Measurements from ENCODE around the gene LCP1. TPM values are rescaled to one million over a fixed set of nuclear protein-coding genes. Genes with fewer than 3 reads are reported as not detected.

Gene LCP1
- total and polyA plus RNA-seq, 2 donors from 2014 or later = 5.6 to 73.5 TPM

DNA sequence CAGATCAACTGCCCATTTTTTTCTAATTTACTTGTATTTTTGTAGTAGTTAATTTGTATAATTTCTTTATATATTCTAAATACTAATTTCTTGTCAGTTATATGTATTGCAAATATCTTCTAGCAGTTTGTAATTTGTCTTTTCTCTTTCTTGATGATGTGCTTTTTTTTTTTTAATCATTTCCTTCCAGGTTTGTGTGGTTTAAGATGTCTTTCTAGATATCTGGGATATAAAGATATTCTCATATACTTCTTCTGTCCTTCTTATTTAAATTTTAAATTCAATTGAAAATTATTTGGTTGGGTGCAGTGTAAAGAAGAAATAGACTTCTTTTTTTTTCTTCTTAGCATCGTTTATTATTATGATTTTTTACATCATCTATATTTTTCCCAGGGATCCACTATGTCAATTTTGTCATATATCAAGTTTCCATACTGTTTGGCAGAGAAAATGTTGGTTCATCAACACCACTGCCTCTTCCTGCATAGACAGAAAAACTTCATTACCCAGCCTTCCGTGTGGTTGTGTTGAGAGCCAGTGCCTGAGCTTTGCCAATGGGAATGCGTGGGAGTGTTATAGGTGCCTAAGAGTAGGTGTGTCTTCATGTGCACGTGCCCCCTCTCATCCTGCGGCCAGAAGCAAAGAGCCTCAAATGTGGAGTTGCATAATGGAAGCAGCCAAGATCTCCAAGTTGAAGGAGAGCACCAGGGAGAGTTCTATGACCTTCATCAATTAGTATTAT, 93.0 kb downstream of the LCP1 start:
- DNase-seq (no peak), FAIRE-seq (no peak)
- no peaks in the 10 kb centered on the region for H3K27me3 ChIP-seq (ENCODE audit: control insufficient read depth, insufficient read depth, low read length)
- no peak overlapping the region for H3K27ac ChIP-seq (ENCODE audit: low read depth in 2 of 2, low read length in 2 of 2)
- no peak overlapping the region for H3K9ac ChIP-seq (ENCODE audit: low read length in 3 of 3)
- H3K4me1 ChIP-seq (ENCODE audit: control insufficient read depth in 2 of 3, insufficient read depth in 2 of 3, low read depth in 1 of 3, low read length in 3 of 3) = no peaks in the 10 kb centered on the region
- H3K36me3 ChIP-seq (ENCODE audit: control insufficient read depth in 2 of 3, insufficient read depth in 3 of 3, low read length in 3 of 3) = no peaks in the 10 kb centered on the region
- TF ChIP-seq, protein P1, sequence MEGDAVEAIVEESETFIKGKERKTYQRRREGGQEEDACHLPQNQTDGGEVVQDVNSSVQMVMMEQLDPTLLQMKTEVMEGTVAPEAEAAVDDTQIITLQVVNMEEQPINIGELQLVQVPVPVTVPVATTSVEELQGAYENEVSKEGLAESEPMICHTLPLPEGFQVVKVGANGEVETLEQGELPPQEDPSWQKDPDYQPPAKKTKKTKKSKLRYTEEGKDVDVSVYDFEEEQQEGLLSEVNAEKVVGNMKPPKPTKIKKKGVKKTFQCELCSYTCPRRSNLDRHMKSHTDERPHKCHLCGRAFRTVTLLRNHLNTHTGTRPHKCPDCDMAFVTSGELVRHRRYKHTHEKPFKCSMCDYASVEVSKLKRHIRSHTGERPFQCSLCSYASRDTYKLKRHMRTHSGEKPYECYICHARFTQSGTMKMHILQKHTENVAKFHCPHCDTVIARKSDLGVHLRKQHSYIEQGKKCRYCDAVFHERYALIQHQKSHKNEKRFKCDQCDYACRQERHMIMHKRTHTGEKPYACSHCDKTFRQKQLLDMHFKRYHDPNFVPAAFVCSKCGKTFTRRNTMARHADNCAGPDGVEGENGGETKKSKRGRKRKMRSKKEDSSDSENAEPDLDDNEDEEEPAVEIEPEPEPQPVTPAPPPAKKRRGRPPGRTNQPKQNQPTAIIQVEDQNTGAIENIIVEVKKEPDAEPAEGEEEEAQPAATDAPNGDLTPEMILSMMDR (IDR thresholded peaks at IDR 0.05; ENCODE audit: borderline replicate concordance, extremely low read depth, insufficient read depth) = no peak
- intact Hi-C loops (cut with DNase I) = no loop called here
- no peak overlapping the region for H3K4me3 ChIP-seq (ENCODE audit: low read length in 3 of 3)
- no peaks in the 10 kb centered on the region for H3K9me3 ChIP-seq (ENCODE audit: control insufficient read depth in 2 of 3, insufficient read depth in 1 of 3, low read length in 3 of 3)

DNA sequence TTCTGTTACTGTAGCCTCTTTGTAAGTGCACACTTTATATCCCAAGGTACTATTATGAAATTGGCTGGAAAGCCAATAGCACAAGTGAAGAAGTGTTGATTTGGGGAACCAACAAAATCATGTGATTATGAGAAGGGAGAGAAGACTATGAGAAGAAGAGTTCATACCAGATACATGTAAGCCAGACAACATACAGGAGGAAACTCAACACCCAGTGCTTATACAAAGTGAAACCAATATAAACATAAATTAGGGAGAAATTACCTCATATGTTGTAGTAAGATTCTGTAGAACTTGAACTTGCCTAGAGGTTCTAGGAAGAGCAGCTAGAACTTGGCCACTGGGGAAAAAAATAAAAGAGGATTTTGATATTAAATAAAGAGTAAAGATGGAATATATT, 94.5 kb downstream of the LCP1 start:
- no peak for FAIRE-seq
- TF ChIP-seq, protein P1 (IDR thresholded peaks at IDR 0.05; ENCODE audit: borderline replicate concordance, extremely low read depth, insufficient read depth) = no peak

DNA sequence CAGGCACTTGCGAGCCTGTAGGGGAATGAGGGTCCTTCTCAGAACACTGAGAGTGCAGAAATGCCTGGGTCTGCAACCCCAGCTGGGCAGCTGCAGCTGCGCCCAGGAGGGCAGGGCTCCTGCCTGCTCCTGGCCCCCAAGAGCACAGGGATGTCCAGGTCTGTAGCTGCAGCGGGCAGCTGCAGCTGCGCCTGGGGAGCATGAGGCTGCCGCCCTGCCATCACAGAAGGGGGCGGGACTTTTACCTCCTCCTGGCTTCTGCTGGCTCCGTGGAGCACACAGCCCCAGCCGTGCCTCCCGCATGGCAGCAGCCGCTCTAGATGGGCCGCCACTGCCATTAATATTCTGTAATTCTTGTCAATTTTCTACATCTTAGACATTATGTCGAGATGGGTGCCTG, 95.0 kb downstream of the LCP1 start:
- H3K4me3 ChIP-seq (ENCODE audit: low read length in 3 of 3) = no peak overlapping the region
- H3K36me3 ChIP-seq (ENCODE audit: control insufficient read depth in 2 of 3, insufficient read depth in 3 of 3, low read length in 3 of 3) = no peaks in the 10 kb centered on the region
- TF ChIP-seq, protein P1 (IDR thresholded peaks at IDR 0.05; ENCODE audit: borderline replicate concordance, extremely low read depth, insufficient read depth) = no peak
- DNase-seq (no peak), FAIRE-seq (no peak)
- intact Hi-C loops (cut with DNase I) = no loop called here
- no peak overlapping the region for H3K27ac ChIP-seq (ENCODE audit: low read depth in 2 of 2, low read length in 2 of 2)
- H3K9me3 ChIP-seq (ENCODE audit: control insufficient read depth in 2 of 3, insufficient read depth in 1 of 3, low read length in 3 of 3) = no peaks in the 10 kb centered on the region
- H3K27me3 ChIP-seq (ENCODE audit: control insufficient read depth, insufficient read depth, low read length) = no peaks in the 10 kb centered on the region
- no peaks in the 10 kb centered on the region for H3K4me1 ChIP-seq (ENCODE audit: control insufficient read depth in 2 of 3, insufficient read depth in 2 of 3, low read depth in 1 of 3, low read length in 3 of 3)
- H3K9ac ChIP-seq (ENCODE audit: low read length in 3 of 3) = no peak overlapping the region

More for the DNA sequence above, 94.5 kb downstream of the LCP1 start:
- Histone ChIP-seq H3K36me3 (ENCODE audit: control insufficient read depth in 2 of 3, insufficient read depth in 3 of 3, low read length in 3 of 3) (no peaks in the 10 kb centered on the region), H3K9ac (ENCODE audit: low read length in 3 of 3) (no peak overlapping the region), H3K27ac (ENCODE audit: low read depth in 2 of 2, low read length in 2 of 2) (no peak overlapping the region), H3K27me3 (ENCODE audit: control insufficient read depth, insufficient read depth, low read length) (no peaks in the 10 kb centered on the region), H3K4me1 (ENCODE audit: control insufficient read depth in 2 of 3, insufficient read depth in 2 of 3, low read depth in 1 of 3, low read length in 3 of 3) (no peaks in the 10 kb centered on the region), H3K4me3 (ENCODE audit: low read length in 3 of 3) (no peak overlapping the region), H3K9me3 (ENCODE audit: control insufficient read depth in 2 of 3, insufficient read depth in 1 of 3, low read length in 3 of 3) (no peaks in the 10 kb centered on the region)
- no peak for DNase-seq
- intact Hi-C loops (cut with DNase I) = no loop called here
